ENCODE measurements around the gene NDC1. TPM values are rescaled to one million over a fixed set of nuclear protein-coding genes. Genes with fewer than 3 reads are reported as not detected.

The NDC1 gene
- total and polyA plus RNA-seq, 2 donors (not counting 3 experiments of a cell fraction or from before 2014, with no cell fraction given), result 23.2 to 29.2 TPM

- Histone ChIP-seq H3K9ac (replicated peaks; ENCODE audit: extremely low read depth, insufficient read depth, low read length) (no peak overlapping the region), H3K4me1 (ENCODE audit: control insufficient read depth, extremely low read depth, insufficient read depth, low read length) (peaks cover 5% of the 10 kb centered on the region), H3K27ac (ENCODE audit: insufficient read depth, low read depth, low read length) (no peak overlapping the region), H3K4me3 (replicated peaks in 1 of 3; ENCODE audit: insufficient read depth in 1 of 3, low read depth in 1 of 3, low read length in 3 of 3) (no peak overlapping the region), H3K36me3 (ENCODE audit: control insufficient read depth in 2 of 2, extremely low read depth in 1 of 2, insufficient read depth in 2 of 2, low read length in 2 of 2) (no peaks in the 10 kb centered on the region), H3K79me2 (ENCODE audit: control insufficient read depth, insufficient read depth, low read length) (peaks cover 59% of the 10 kb centered on the region), H2AFZ (ENCODE audit: low read depth, low read length) (no peak overlapping the region), H3K4me2 (ENCODE audit: insufficient read depth, low read length) (no peak overlapping the region), H3K27me3 (ENCODE audit: control insufficient read depth in 2 of 2, insufficient read depth in 2 of 2, low read length in 2 of 2) (no peaks in the 10 kb centered on the region), H4K20me1 (replicated peaks; ENCODE audit: control insufficient read depth, extremely low read depth, insufficient read depth, low read length) (no peaks in the 10 kb centered on the region), H3K9me3 (replicated peaks; ENCODE audit: control insufficient read depth, insufficient read depth, low read length) (no peaks in the 10 kb centered on the region), H3K9me1 (replicated peaks; ENCODE audit: control insufficient read depth, extremely low read depth, insufficient read depth, low read length) (no peaks in the 10 kb centered on the region)
- ChIA-PET CTCF (interaction anchor here (1.5 kb wide), 1 partner anchor 8 kb away, joined by 4 read pairs; no protein-coding TSS in a partner anchor), POLR2A (no interaction called here)
- TF ChIP-seq CTCF (IDR thresholded peaks at IDR 0.05; ENCODE audit: extremely low read depth in 1 of 2, insufficient read depth in 1 of 2, low read depth in 1 of 2, low read length in 2 of 2), result no peak
- no peak for TF ChIP-seq FOS (IDR thresholded peaks at IDR 0.05; ENCODE audit: borderline replicate concordance, insufficient read depth, low read length)
- TF ChIP-seq JUN (IDR thresholded peaks at IDR 0.05; ENCODE audit: borderline replicate concordance, insufficient read depth, insufficient read length, low read depth), result no peak
- no peak for TF ChIP-seq MAX (IDR thresholded peaks at IDR 0.05; ENCODE audit: insufficient read depth, insufficient read length)
- no peak for TF ChIP-seq MYC (IDR thresholded peaks at IDR 0.05; ENCODE audit: low read depth, low read length)
- TF ChIP-seq GATA2 (IDR thresholded peaks at IDR 0.05; ENCODE audit: insufficient read depth, insufficient read length, low read depth, low read length), result no peak
- TF ChIP-seq POLR2AphosphoS5 (IDR thresholded peaks at IDR 0.05; ENCODE audit: insufficient read depth, low read depth, low read length), result no peak
- TF ChIP-seq EZH2 (IDR thresholded peaks at IDR 0.05; ENCODE audit: borderline replicate concordance, low read depth, low read length, severe bottlenecking), result no peak
- no peak for TF ChIP-seq POLR2A (IDR thresholded peaks at IDR 0.05; ENCODE audit: low read depth, low read length)
- FAIRE-seq, result no peak
- dilution Hi-C loops (cut with MboI; ENCODE audit: extremely low pct_ligation_motif_present, low sequenced_read_pairs) (no loop called here), intact Hi-C loops (cut with micrococcal nuclease) (no loop called here)
- DNase-seq (ENCODE audit: low read depth, low spot score), result no peak
- no TSS peak for BruUV-seq (replicated peaks)
These were observed 3.3 kb downstream of the NDC1 start for GRCh38 chr1:53834776-53835175.

Measured in endothelial cell of umbilical vein (primary cell).